Subcutaneous adipose tissue (tissue), 4 donors: Measurements from ENCODE around the gene UGDH. TPM values are rescaled to one million over a fixed set of nuclear protein-coding genes. Genes with fewer than 3 reads are reported as not detected.

ENCODE experiments used
- CTCF ChIP-seq: fragments of 450-650 bp; IDR thresholded peaks from one replicate; pipeline ENCODE4 v1.5.1; 2016; ENCODE audit warnings: low read depth, mild to moderate bottlenecking, control low read depth, antibody characterized with exemption, moderate library complexity
- total RNA-seq, 4 donors: library from RNA; depleted of rRNA; stranded (reverse); fragments of >200 nt; gene quantifications; one replicate each; pipeline ENCODE4 v1.1.0, GENCODE V29; 2016

The UGDH gene
- total RNA-seq, 4 donors from 2014 or later: 37.3 to 122 (median 84.2) TPM

- no peak for TF ChIP-seq CTCF
These were observed 36.2 kb upstream of the UGDH start for GRCh38 chr4:39563346-39563847.

- no peak for TF ChIP-seq CTCF
These were observed 35.6 kb upstream of the UGDH start for GRCh38 chr4:39562792-39563191.

- TF ChIP-seq CTCF: no peak
These were observed 32.4 kb upstream of the UGDH start for GRCh38 chr4:39559626-39560025.

GRCh38 chr4:39555472-39555871 is 28.2 kb upstream of the UGDH start:
- no peak for TF ChIP-seq CTCF

- no peak for TF ChIP-seq CTCF
These were observed 21.3 kb upstream of the UGDH start for GRCh38 chr4:39548425-39549067.

GRCh38 chr4:39544580-39545315 is 17.5 kb upstream of the UGDH start:
- no peak for TF ChIP-seq CTCF

- TF ChIP-seq CTCF: no peak
These were observed 15.8 kb upstream of the UGDH start for GRCh38 chr4:39543034-39543433.
